Measurements from ENCODE around the gene GAS6.

GRCh38 chr13:113880651-113881611 is 17.1 kb upstream of the GAS6 start:
- no peak for TF ChIP-seq POLR2A (IDR thresholded peaks at IDR 0.05; ENCODE audit: low read depth, low read length)
- no peak for TF ChIP-seq POLR2AphosphoS5 (IDR thresholded peaks at IDR 0.05; ENCODE audit: low read depth, low read length)
- TF ChIP-seq POU2F2 (IDR thresholded peaks at IDR 0.05; ENCODE audit: low read depth, low read length), result no peak
- no peak for TF ChIP-seq SPI1 (IDR thresholded peaks at IDR 0.05; ENCODE audit: low read depth, low read length)
- no peak for TF ChIP-seq TAF1 (IDR thresholded peaks at IDR 0.05; ENCODE audit: low read depth, low read length)
